PC-9 (cell line): Measurements from ENCODE around the gene PTH1R.

ENCODE experiments used
- EZH2 ChIP-seq: fragments of 200-600 bp; sonication (generic); IDR thresholded peaks from 2 replicates; pipeline ENCODE4 v1.8.0; 2017; ENCODE audit warnings: antibody characterized with exemption, low read depth
- TF ChIP-seq, protein P1 (sequence below): fragments of 200-600 bp; sonication (generic); conservative IDR thresholded peaks from 2 replicates; pipeline ENCODE4 v1.6.1; 2017; ENCODE audit warnings: mixed run types, antibody characterized with exemption, mild to moderate bottlenecking, moderate library complexity

DNA sequence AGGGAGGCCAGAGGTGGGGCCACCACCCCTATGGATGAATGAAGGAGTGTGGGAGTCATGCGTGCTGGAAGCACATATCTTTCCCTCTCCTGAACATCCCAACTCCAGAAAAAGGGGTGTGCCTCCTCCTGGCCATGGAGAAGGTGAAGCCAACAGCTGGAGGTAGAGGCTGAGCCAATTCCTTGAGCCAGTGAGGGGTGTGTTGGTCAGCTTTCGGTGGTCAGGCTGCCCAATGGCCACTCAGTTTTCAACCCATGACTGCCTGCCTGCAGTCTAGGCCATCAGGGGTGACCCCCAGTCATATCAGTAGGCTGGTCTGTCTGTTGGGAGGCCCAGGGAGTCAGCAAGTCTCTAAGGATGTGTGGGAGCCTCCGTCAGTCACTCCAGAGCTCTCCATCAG lies 13.6 kb downstream of the PTH1R start:
- TF ChIP-seq, protein P1, sequence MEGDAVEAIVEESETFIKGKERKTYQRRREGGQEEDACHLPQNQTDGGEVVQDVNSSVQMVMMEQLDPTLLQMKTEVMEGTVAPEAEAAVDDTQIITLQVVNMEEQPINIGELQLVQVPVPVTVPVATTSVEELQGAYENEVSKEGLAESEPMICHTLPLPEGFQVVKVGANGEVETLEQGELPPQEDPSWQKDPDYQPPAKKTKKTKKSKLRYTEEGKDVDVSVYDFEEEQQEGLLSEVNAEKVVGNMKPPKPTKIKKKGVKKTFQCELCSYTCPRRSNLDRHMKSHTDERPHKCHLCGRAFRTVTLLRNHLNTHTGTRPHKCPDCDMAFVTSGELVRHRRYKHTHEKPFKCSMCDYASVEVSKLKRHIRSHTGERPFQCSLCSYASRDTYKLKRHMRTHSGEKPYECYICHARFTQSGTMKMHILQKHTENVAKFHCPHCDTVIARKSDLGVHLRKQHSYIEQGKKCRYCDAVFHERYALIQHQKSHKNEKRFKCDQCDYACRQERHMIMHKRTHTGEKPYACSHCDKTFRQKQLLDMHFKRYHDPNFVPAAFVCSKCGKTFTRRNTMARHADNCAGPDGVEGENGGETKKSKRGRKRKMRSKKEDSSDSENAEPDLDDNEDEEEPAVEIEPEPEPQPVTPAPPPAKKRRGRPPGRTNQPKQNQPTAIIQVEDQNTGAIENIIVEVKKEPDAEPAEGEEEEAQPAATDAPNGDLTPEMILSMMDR, result no peak
- TF ChIP-seq EZH2, result no peak
